Activated CD8-positive, alpha-beta T cell treated with anti-CD3 and anti-CD28 coated beads, Interleukin-2, amount 10 ng/mL, durations not matched to agents 7 days and 5 days (primary cell): ENCODE results near the gene MRPL55. TPM values are rescaled to one million over a fixed set of nuclear protein-coding genes. Genes with fewer than 3 reads are reported as not detected.

Source experiments
- ATAC-seq: fragments of 150-1000 bp; cut with Tn5 transposase; one replicate; pipeline ENCODE4 v1.10.0; 2021; ENCODE audit warnings: moderate library complexity
- CTCF ChIA-PET: fragments of 350-600 bp; sonication (Branson Sonifier 250); formaldehyde crosslinking; loops from one replicate; lab custom pipeline; 2021; ENCODE audit warnings: antibody characterized with exemption; lab: Charles Lee
- POLR2A ChIA-PET: fragments of 350-600 bp; sonication (Branson Sonifier 250); formaldehyde crosslinking; loops from one replicate; lab custom pipeline; 2021; ENCODE audit warnings: antibody characterized with exemption; lab: Charles Lee
- DNase-seq: peaks from one replicate; pipeline ENCODE4 v3.0.0-alpha.2; 2020
- H3K27ac Mint-ChIP-seq: one replicate; pipeline ENCODE4 v1.8.0; 2021; ENCODE audit warnings: mild to moderate bottlenecking, mixed read lengths
- H3K27me3 Mint-ChIP-seq: one replicate; pipeline ENCODE4 v1.8.0; 2021; ENCODE audit warnings: low read depth, mixed read lengths
- H3K36me3 Mint-ChIP-seq: one replicate; pipeline ENCODE4 v1.8.0; 2021; ENCODE audit warnings: low read depth, mixed read lengths
- H3K4me1 Mint-ChIP-seq: one replicate; pipeline ENCODE4 v1.8.0; 2021; ENCODE audit warnings: low read depth, mixed read lengths
- H3K4me3 Mint-ChIP-seq: one replicate; pipeline ENCODE4 v1.8.0; 2021; ENCODE audit warnings: mild to moderate bottlenecking, mixed read lengths
- H3K9me3 Mint-ChIP-seq: one replicate; pipeline ENCODE4 v1.8.0; 2022; ENCODE audit warnings: mixed read lengths; ENCODE audit not compliant: insufficient read depth
- total RNA-seq, 2 experiments: library from RNA; stranded (reverse); gene quantifications; one replicate each; pipeline ENCODE4 v1.2.3, GENCODE V29; 2021

Gene MRPL55
- total RNA-seq, 2 experiments from 2014 or later, result 51.1 to 60.7 TPM

- POLR2A ChIA-PET, result interaction anchor here (0.8 to 2.8 kb wide), 3 partner anchors 24 to 351 kb away, joined by 3 to 11 read pairs (median 3); partner anchors contain the start of gene ARF1
- Mint-ChIP-seq H3K27me3 (no peaks in the 10 kb centered on the region), H3K4me1 (peaks cover 51% of the 10 kb centered on the region), H3K4me3 (no peak overlapping the region), H3K27ac (no peak overlapping the region), H3K9me3 (no peaks in the 10 kb centered on the region), H3K36me3 (peaks cover 13% of the 10 kb centered on the region)
- DNase-seq (no peak), ATAC-seq (no peak)
- CTCF ChIA-PET, result interaction anchor here (0.9 to 1.8 kb wide), 3 partner anchors 26 to 60 kb away, joined by 3 to 7 read pairs (median 4); no protein-coding TSS in a partner anchor
Measured at GRCh38 chr1:228106800-228107054, 2.4 kb downstream of the MRPL55 start.

GRCh38 chr1:228105996-228106799 is 2.9 kb downstream of the MRPL55 start:
- no peaks in the 10 kb centered on the region for H3K9me3 Mint-ChIP-seq
- H3K4me1 Mint-ChIP-seq, result peaks cover 56% of the 10 kb centered on the region
- no peak overlapping the region for H3K27ac Mint-ChIP-seq
- no peaks in the 10 kb centered on the region for H3K27me3 Mint-ChIP-seq
- ATAC-seq, result no peak
- H3K36me3 Mint-ChIP-seq, result peaks cover 17% of the 10 kb centered on the region
- ChIA-PET CTCF (interaction anchor here (0.9 to 1.8 kb wide), 3 partner anchors 27 to 60 kb away, joined by 3 to 7 read pairs (median 4); no protein-coding TSS in a partner anchor), POLR2A (interaction anchor here (0.6 to 2.8 kb wide), 5 partner anchors 22 to 351 kb away, joined by 3 to 11 read pairs (median 4); partner anchors contain the start of gene ARF1)
- H3K4me3 Mint-ChIP-seq, result peak overlapping the region; percentile 25
- DNase-seq, result no peak

- H3K4me1 Mint-ChIP-seq, result peaks cover 57% of the 10 kb centered on the region
Measured at GRCh38 chr1:228105270-228105995, 3.7 kb downstream of the MRPL55 start.

GRCh38 chr1:228104526-228105269 is 4.4 kb downstream of the MRPL55 start:
- H3K4me1 Mint-ChIP-seq, result peaks cover 50% of the 10 kb centered on the region
- H3K36me3 Mint-ChIP-seq, result peaks cover 28% of the 10 kb centered on the region
- H3K27me3 Mint-ChIP-seq, result no peaks in the 10 kb centered on the region
- H3K9me3 Mint-ChIP-seq, result no peaks in the 10 kb centered on the region
- ATAC-seq (no peak), DNase-seq (no peak)
- CTCF ChIA-PET, result no interaction called here
- peak overlapping the region; percentile 91 for H3K27ac Mint-ChIP-seq
- POLR2A ChIA-PET, result interaction anchor here (0.5 to 1.0 kb wide), 2 partner anchors 32 to 38 kb away, joined by 3 to 4 read pairs; no protein-coding TSS in a partner anchor
- peak overlapping the region; percentile 80 for H3K4me3 Mint-ChIP-seq

More at GRCh38 chr1:228105270-228105995, 3.7 kb downstream of the MRPL55 start:
- H3K9me3 Mint-ChIP-seq, result no peaks in the 10 kb centered on the region
- H3K27ac Mint-ChIP-seq, result no peak overlapping the region
- ChIA-PET CTCF (interaction anchor here (1.8 kb wide), 1 partner anchor 60 kb away, joined by 7 read pairs; no protein-coding TSS in a partner anchor), POLR2A (interaction anchor here (0.6 to 2.8 kb wide), 3 partner anchors 22 to 37 kb away, joined by 4 to 11 read pairs (median 4); partner anchors contain the start of gene ARF1)
- DNase-seq (no peak), ATAC-seq (no peak)
- no peak overlapping the region for H3K4me3 Mint-ChIP-seq
- H3K27me3 Mint-ChIP-seq, result no peaks in the 10 kb centered on the region
- peaks cover 21% of the 10 kb centered on the region for H3K36me3 Mint-ChIP-seq

GRCh38 chr1:228102791-228103620 is 6.1 kb downstream of the MRPL55 start, which contains the start of gene C1orf35:
Gene C1orf35, minus strand, starts transcription at chr1:228103325. Its CDS starts 98 bp downstream, at chr1:228103227.
- peak within 1 kb of the TSS; percentile 91 for H3K27ac Mint-ChIP-seq
- H3K9me3 Mint-ChIP-seq, result no peaks in the 10 kb centered on the region
- peak within 1 kb of the TSS; percentile 80 for H3K4me3 Mint-ChIP-seq
- DNase-seq, result peak; percentile 96
- no peaks in the 10 kb centered on the region for H3K27me3 Mint-ChIP-seq
- H3K36me3 Mint-ChIP-seq, result peaks cover 39% of the 10 kb centered on the region
- POLR2A ChIA-PET, result no interaction called here
- peak; percentile 87 for ATAC-seq
- H3K4me1 Mint-ChIP-seq, result peaks cover 38% of the 10 kb centered on the region
- CTCF ChIA-PET, result no interaction called here

- POLR2A ChIA-PET, result interaction anchor here (3.3 kb wide), 1 partner anchor 19 kb away, joined by 25 read pairs; the partner anchor contains the start of gene ARF1
- Mint-ChIP-seq H3K27me3 (no peaks in the 10 kb centered on the region), H3K27ac (peak overlapping the region; percentile 82), H3K4me1 (peaks cover 31% of the 10 kb centered on the region), H3K4me3 (peak overlapping the region; percentile 80), H3K36me3 (peaks cover 45% of the 10 kb centered on the region), H3K9me3 (no peaks in the 10 kb centered on the region)
- ATAC-seq (peak; percentile 47), DNase-seq (peak; percentile 67)
- CTCF ChIA-PET, result interaction anchor here (0.8 to 1.1 kb wide), 3 partner anchors 10 to 20 kb away, joined by 3 to 4 read pairs (median 3); no protein-coding TSS in a partner anchor
Measured at GRCh38 chr1:228101994-228102790, 6.9 kb downstream of the MRPL55 start.

GRCh38 chr1:228101614-228101993 is 7.5 kb downstream of the MRPL55 start:
- ATAC-seq, result no peak
- H3K4me3 Mint-ChIP-seq, result peak overlapping the region; percentile 64
- peaks cover 31% of the 10 kb centered on the region for H3K4me1 Mint-ChIP-seq
- CTCF ChIA-PET, result interaction anchor here (0.8 to 1.1 kb wide), 3 partner anchors 9 to 20 kb away, joined by 3 to 4 read pairs (median 3); no protein-coding TSS in a partner anchor
- H3K36me3 Mint-ChIP-seq, result peaks cover 46% of the 10 kb centered on the region
- H3K9me3 Mint-ChIP-seq, result no peaks in the 10 kb centered on the region
- H3K27me3 Mint-ChIP-seq, result no peaks in the 10 kb centered on the region
- DNase-seq, result no peak
- POLR2A ChIA-PET, result interaction anchor here (3.3 kb wide), 1 partner anchor 19 kb away, joined by 25 read pairs; the partner anchor contains the start of gene ARF1
- H3K27ac Mint-ChIP-seq, result peak overlapping the region; percentile 88

- Mint-ChIP-seq H3K27me3 (no peaks in the 10 kb centered on the region), H3K4me3 (peak overlapping the region; percentile 64), H3K36me3 (peaks cover 48% of the 10 kb centered on the region), H3K9me3 (no peaks in the 10 kb centered on the region), H3K27ac (peak overlapping the region; percentile 88), H3K4me1 (peaks cover 28% of the 10 kb centered on the region)
- ATAC-seq (no peak), DNase-seq (no peak)
- POLR2A ChIA-PET, result interaction anchor here (3.3 kb wide), 1 partner anchor 18 kb away, joined by 25 read pairs; the partner anchor contains the start of gene ARF1
- CTCF ChIA-PET, result interaction anchor here (0.9 to 1.1 kb wide), 2 partner anchors 17 to 19 kb away, joined by 3 to 4 read pairs; no protein-coding TSS in a partner anchor
Measured at GRCh38 chr1:228100822-228101613, 8.1 kb downstream of the MRPL55 start.

GRCh38 chr1:228099331-228099732 is 9.8 kb downstream of the MRPL55 start:
- ATAC-seq, result no peak
- H3K36me3 Mint-ChIP-seq, result peaks cover 62% of the 10 kb centered on the region
- no peak for DNase-seq
- H3K27me3 Mint-ChIP-seq, result no peaks in the 10 kb centered on the region
- H3K4me1 Mint-ChIP-seq, result peaks cover 23% of the 10 kb centered on the region
- ChIA-PET POLR2A (interaction anchor here (1.4 to 3.3 kb wide), 2 partner anchors 16 to 58 kb away, joined by 3 to 25 read pairs; partner anchors contain the start of gene ARF1), CTCF (no interaction called here)
- H3K27ac Mint-ChIP-seq, result no peak overlapping the region
- peaks cover 9% of the 10 kb centered on the region for H3K9me3 Mint-ChIP-seq
- no peak overlapping the region for H3K4me3 Mint-ChIP-seq
